Aortic smooth muscle cell (primary cell): ENCODE data around the gene SEC16B. TPM values are rescaled to one million over a fixed set of nuclear protein-coding genes. Genes with fewer than 3 reads are reported as not detected.

Source experiments
- total RNA-seq: library from RNA; depleted of rRNA; stranded (reverse); fragments of >200 nt; gene quantifications from 2 replicates; pipeline ENCODE4 v1.2.3, GENCODE V29; 2014

Gene SEC16B
- 4.1 and 4.4 TPM in 2 replicates for total RNA-seq

GRCh38 chr1:177969825-177970371, at the start of gene SEC16B:
SEC16B (minus strand) TSS chr1:177970058; CDS start chr1:177967981, 2,077 bp downstream.

Other genes starting within 250 kb of the SEC16B start
- 16.5 and 17.9 TPM in 2 replicates for gene RASAL2, start 124.0 kb upstream of the SEC16B start, total RNA-seq